Cardiac fibroblast (primary cell): ENCODE results near the gene FAM227B.
A peak's percentile ranks its signal among the peaks of the same experiment; 100 is the strongest.

Source experiments
- DNase-seq, 2 donors: peaks; one replicate each; pipeline versions ENCODE4 v3.0.0 to v3.0.0-alpha.2; 2010; ENCODE audit warnings: low read depth in 2 of 2
- H3K4me3 ChIP-seq, 2 donors: replicated peaks in 1 of 2; 1 replicate in 1 of 2; 2 replicates in 1 of 2; pipeline ENCODE4 v1.5.1; 2011; ENCODE audit warnings: low read depth in 2 of 2, low read length in 2 of 2, mild to moderate bottlenecking in 2 of 2, moderate library complexity in 1 of 2
- CTCF ChIP-seq: IDR thresholded peaks from one replicate; pipeline ENCODE4 v1.5.1; 2011; ENCODE audit warnings: low read depth, mild to moderate bottlenecking, low read length, inconsistent platforms

The FAM227B gene

GRCh38 chr15:49297584-49297983 lies 323.0 kb downstream of the FAM227B start:
- H3K4me3 ChIP-seq = no peak overlapping the region
- TF ChIP-seq CTCF = no peak
- no peak for DNase-seq

GRCh38 chr15:49296258-49296657 lies 324.4 kb downstream of the FAM227B start:
- DNase-seq = no peak
- TF ChIP-seq CTCF = no peak
- no peak overlapping the region for H3K4me3 ChIP-seq

GRCh38 chr15:49293941-49294340 lies 326.7 kb downstream of the FAM227B start:
- no peak for DNase-seq
- no peak overlapping the region for H3K4me3 ChIP-seq
- TF ChIP-seq CTCF = no peak

GRCh38 chr15:49290191-49290590 lies 330.4 kb downstream of the FAM227B start:
- no peak for TF ChIP-seq CTCF
- DNase-seq = no peak
- H3K4me3 ChIP-seq = no peak overlapping the region

- H3K4me3 ChIP-seq = no peak overlapping the region
- DNase-seq = no peak
- TF ChIP-seq CTCF = no peak
Observed at GRCh38 chr15:49288391-49288790, 332.2 kb downstream of the FAM227B start.

- TF ChIP-seq CTCF = no peak
- DNase-seq = no peak
- no peak overlapping the region for H3K4me3 ChIP-seq
Observed at GRCh38 chr15:49287481-49287880, 333.1 kb downstream of the FAM227B start.

- no peak for TF ChIP-seq CTCF
Observed at GRCh38 chr15:49286649-49287404, 333.8 kb downstream of the FAM227B start.

More at GRCh38 chr15:49286649-49287404, 333.8 kb downstream of the FAM227B start:
- DNase-seq = peak in 1 of 2 donors; percentile 36
- H3K4me3 ChIP-seq = no peak overlapping the region
